ENCODE measurements around the gene MACIR. TPM values are rescaled to one million over a fixed set of nuclear protein-coding genes. Genes with fewer than 3 reads are reported as not detected.

Gene MACIR
- total RNA-seq, 1 donor from 2014 or later: 8.4 TPM

- H3K4me1 Mint-ChIP-seq (ENCODE audit: unreplicated experiment): peaks cover 28% of the 10 kb centered on the region
- peaks cover 3% of the 10 kb centered on the region for H3K36me3 Mint-ChIP-seq (ENCODE audit: unreplicated experiment)
- H3K9me3 Mint-ChIP-seq (ENCODE audit: unreplicated experiment): no peaks in the 10 kb centered on the region
- H3K27ac Mint-ChIP-seq (ENCODE audit: unreplicated experiment): no peak overlapping the region
- DNase-seq (ENCODE audit: extremely low spot score, unreplicated experiment): no peak
- no peak overlapping the region for H3K4me3 Mint-ChIP-seq (ENCODE audit: unreplicated experiment)
- no peak for TF ChIP-seq CTCF (IDR thresholded peaks at IDR 0.05)
- no peaks in the 10 kb centered on the region for H3K27me3 Mint-ChIP-seq (ENCODE audit: unreplicated experiment)
Measured at GRCh38 chr5:103262422-103262871, 3.9 kb downstream of the MACIR start.

GRCh38 chr5:103263054-103263453 lies 4.5 kb downstream of the MACIR start:
- Mint-ChIP-seq H3K4me3 (ENCODE audit: unreplicated experiment) (no peak overlapping the region), H3K36me3 (ENCODE audit: unreplicated experiment) (peaks cover 6% of the 10 kb centered on the region), H3K9me3 (ENCODE audit: unreplicated experiment) (no peaks in the 10 kb centered on the region), H3K27me3 (ENCODE audit: unreplicated experiment) (no peaks in the 10 kb centered on the region), H3K4me1 (ENCODE audit: unreplicated experiment) (peaks cover 28% of the 10 kb centered on the region), H3K27ac (ENCODE audit: unreplicated experiment) (no peak overlapping the region)
- TF ChIP-seq CTCF (IDR thresholded peaks at IDR 0.05): no peak
- DNase-seq (ENCODE audit: extremely low spot score, unreplicated experiment): no peak

- Mint-ChIP-seq H3K4me3 (ENCODE audit: unreplicated experiment) (no peak overlapping the region), H3K27ac (ENCODE audit: unreplicated experiment) (no peak overlapping the region), H3K27me3 (ENCODE audit: unreplicated experiment) (no peaks in the 10 kb centered on the region), H3K4me1 (ENCODE audit: unreplicated experiment) (peaks cover 30% of the 10 kb centered on the region), H3K9me3 (ENCODE audit: unreplicated experiment) (no peaks in the 10 kb centered on the region), H3K36me3 (ENCODE audit: unreplicated experiment) (peaks cover 9% of the 10 kb centered on the region)
- TF ChIP-seq CTCF (IDR thresholded peaks at IDR 0.05): no peak
- DNase-seq (ENCODE audit: extremely low spot score, unreplicated experiment): no peak
Measured at GRCh38 chr5:103264508-103264907, 5.9 kb downstream of the MACIR start.

- Mint-ChIP-seq H3K9me3 (ENCODE audit: unreplicated experiment) (no peaks in the 10 kb centered on the region), H3K4me1 (ENCODE audit: unreplicated experiment) (peaks cover 35% of the 10 kb centered on the region), H3K36me3 (ENCODE audit: unreplicated experiment) (peaks cover 9% of the 10 kb centered on the region), H3K27ac (ENCODE audit: unreplicated experiment) (peak overlapping the region; percentile 31), H3K4me3 (ENCODE audit: unreplicated experiment) (no peak overlapping the region), H3K27me3 (ENCODE audit: unreplicated experiment) (no peaks in the 10 kb centered on the region)
- DNase-seq (ENCODE audit: extremely low spot score, unreplicated experiment): no peak
- TF ChIP-seq CTCF (IDR thresholded peaks at IDR 0.05): no peak
Measured at GRCh38 chr5:103270581-103270980, 12.0 kb downstream of the MACIR start.

- no peaks in the 10 kb centered on the region for H3K9me3 Mint-ChIP-seq (ENCODE audit: unreplicated experiment)
- no peak for TF ChIP-seq CTCF (IDR thresholded peaks at IDR 0.05)
- peaks cover 35% of the 10 kb centered on the region for H3K4me1 Mint-ChIP-seq (ENCODE audit: unreplicated experiment)
- peaks cover 16% of the 10 kb centered on the region for H3K36me3 Mint-ChIP-seq (ENCODE audit: unreplicated experiment)
- no peak for DNase-seq (ENCODE audit: extremely low spot score, unreplicated experiment)
- no peak overlapping the region for H3K4me3 Mint-ChIP-seq (ENCODE audit: unreplicated experiment)
- H3K27me3 Mint-ChIP-seq (ENCODE audit: unreplicated experiment): no peaks in the 10 kb centered on the region
- H3K27ac Mint-ChIP-seq (ENCODE audit: unreplicated experiment): peak overlapping the region; percentile 58
Measured at GRCh38 chr5:103271570-103272289, 13.2 kb downstream of the MACIR start.
